Natural killer cell (primary cell): ENCODE data around the gene LDB2. TPM values are rescaled to one million over a fixed set of nuclear protein-coding genes. Genes with fewer than 3 reads are reported as not detected.

Experiments
- ATAC-seq, 3 donors: fragments of 150-1000 bp in 2 of 3; fragments of 200-7000 bp in 1 of 3; cut with Tn5 transposase; 1 replicate in 1 of 3; 2 replicates in 2 of 3; pipeline ENCODE4 v1.10.0; 2021; ENCODE audit warnings: mild to moderate bottlenecking in 2 of 3, moderate library complexity in 2 of 3
- DNase-seq, 2 donors: peaks; one replicate each; pipeline versions ENCODE4 v3.0.0 to v3.0.0-alpha.2; 2013 to 2021; ENCODE audit warnings: mixed read lengths in 1 of 2
- H3K27ac ChIP-seq: one replicate; pipeline ENCODE4 v1.5.1; 2013; ENCODE audit warnings: mild to moderate bottlenecking, low read length
- H3K27me3 ChIP-seq: one replicate; pipeline ENCODE4 v1.6.1; 2013; ENCODE audit warnings: low read length; ENCODE audit not compliant: control insufficient read depth, insufficient read depth
- H3K36me3 ChIP-seq: one replicate; pipeline ENCODE4 v1.6.1; 2013; ENCODE audit warnings: low read length; ENCODE audit not compliant: control insufficient read depth, insufficient read depth
- H3K4me1 ChIP-seq: one replicate; pipeline ENCODE4 v1.6.1; 2013; ENCODE audit warnings: low read length; ENCODE audit not compliant: control insufficient read depth, insufficient read depth
- H3K4me3 ChIP-seq: one replicate; pipeline ENCODE4 v1.5.1; 2013; ENCODE audit warnings: low read length
- H3K9me3 ChIP-seq: one replicate; pipeline ENCODE4 v1.6.1; 2013; ENCODE audit warnings: low read length; ENCODE audit not compliant: control insufficient read depth, insufficient read depth
- H3K27ac Mint-ChIP-seq, 2 donors: one replicate each; pipeline ENCODE4 v1.8.0; 2022; ENCODE audit warnings: mild to moderate bottlenecking in 2 of 2, mixed read lengths in 2 of 2, moderate library complexity in 1 of 2
- H3K27me3 Mint-ChIP-seq, 2 donors: one replicate each; pipeline ENCODE4 v1.8.0; 2022; ENCODE audit warnings: low read depth in 2 of 2, mixed read lengths in 2 of 2
- H3K36me3 Mint-ChIP-seq: one replicate; pipeline ENCODE4 v1.8.0; 2022; ENCODE audit warnings: mixed read lengths
- H3K4me1 Mint-ChIP-seq, 2 donors: one replicate each; pipeline ENCODE4 v1.8.0; 2022; ENCODE audit warnings: mixed read lengths in 2 of 2
- H3K4me3 Mint-ChIP-seq: one replicate; pipeline ENCODE4 v1.8.0; 2022; ENCODE audit warnings: mild to moderate bottlenecking, moderate library complexity, mixed read lengths
- H3K9me3 Mint-ChIP-seq, 2 donors: one replicate each; pipeline ENCODE4 v1.8.0; 2022; ENCODE audit warnings: mixed read lengths in 2 of 2
- CTCF ChIP-seq: fragments of 200-600 bp; IDR thresholded peaks from one replicate; pipeline ENCODE4 v1.8.0; 2022; ENCODE audit warnings: antibody characterized with exemption
- WGBS: methylation state at CpG from one replicate; pipeline ENCODE4 v1.1.7; 2013; ENCODE audit warnings: missing lambda C conversion rate; ENCODE audit not compliant: insufficient coverage; 5-methylcytosine and 5-hydroxymethylcytosine counted together
- intact Hi-C: fragments of 100-400 bp; cut with micrococcal nuclease; formaldehyde crosslinking; loops from one replicate; pipeline ENCODE4 v1.14.2; 2022
- total RNA-seq, 4 donors: library from RNA; stranded (reverse); fragments of 120-200 nt in 1 of 4; gene quantifications; one replicate each; pipeline versions ENCODE4 v1.2.3 to v1.2.4, GENCODE V29; 2013 to 2022

Gene LDB2
- total RNA-seq, 3 donors from 2014 or later (not counting 1 experiment from before 2014, with no cell fraction given) = 8.2 to 14.2 (median 13.6) TPM

DNA sequence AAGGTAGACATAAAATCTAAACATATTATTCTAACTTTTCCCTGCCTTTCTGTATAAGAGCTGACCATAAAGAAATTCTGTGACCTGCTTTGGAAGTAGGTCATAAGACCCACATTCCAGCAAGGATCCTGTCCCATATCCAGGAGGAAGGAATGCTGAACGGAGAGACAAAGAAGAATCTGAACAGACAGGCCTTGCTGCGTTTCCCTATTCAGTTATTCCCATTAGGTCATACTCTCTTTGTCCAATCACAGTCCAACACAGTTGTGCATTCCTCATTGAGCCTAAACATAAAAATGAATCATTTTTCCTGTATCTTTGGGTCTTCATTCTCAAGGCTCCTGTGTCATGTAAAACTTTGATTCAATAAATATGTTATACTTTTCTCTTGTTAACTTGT is 384.6 kb downstream of the LDB2 start:
- no peak overlapping the region for H3K27ac ChIP-seq
- Mint-ChIP-seq H3K36me3 (peaks cover 7% of the 10 kb centered on the region), H3K4me1 (no peaks in the 10 kb centered on the region), H3K9me3 (no peaks in the 10 kb centered on the region), H3K4me3 (no peak overlapping the region), H3K27ac (no peak overlapping the region), H3K27me3 (no peaks in the 10 kb centered on the region)
- ATAC-seq (no peak), DNase-seq (no peak)
- H3K9me3 ChIP-seq = peaks cover 5% of the 10 kb centered on the region
- intact Hi-C loops = no loop called here
- peaks cover 2% of the 10 kb centered on the region for H3K36me3 ChIP-seq
- no peak overlapping the region for H3K4me3 ChIP-seq
- H3K27me3 ChIP-seq = no peaks in the 10 kb centered on the region
- TF ChIP-seq CTCF = no peak
- no peaks in the 10 kb centered on the region for H3K4me1 ChIP-seq
- 79% methylated on average over 2 of the region's 2 CpGs for WGBS

DNA sequence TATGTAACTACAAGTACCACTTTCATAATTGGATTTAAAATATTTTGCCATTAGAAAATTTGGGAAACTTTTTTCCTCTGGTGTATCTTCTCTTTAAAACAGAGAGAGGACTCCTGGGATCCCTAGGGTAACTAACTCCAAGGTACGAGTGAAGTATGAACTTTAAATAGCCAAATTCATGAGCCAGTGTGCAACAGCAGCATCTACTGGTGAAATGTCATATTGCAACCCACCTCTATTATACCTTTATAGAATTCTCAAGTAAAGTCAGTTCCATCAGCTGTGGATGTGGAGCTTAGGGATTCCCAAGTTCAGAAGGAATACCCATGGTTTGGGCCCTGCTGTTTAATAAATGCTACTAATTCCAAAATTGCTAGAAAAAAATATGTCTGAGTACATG is 389.5 kb downstream of the LDB2 start:
- no peak for TF ChIP-seq CTCF
- Histone ChIP-seq H3K27me3 (no peaks in the 10 kb centered on the region), H3K9me3 (peaks cover 5% of the 10 kb centered on the region), H3K27ac (no peak overlapping the region), H3K4me3 (no peak overlapping the region), H3K4me1 (no peaks in the 10 kb centered on the region), H3K36me3 (peaks cover 2% of the 10 kb centered on the region)
- WGBS = 69% methylated on average over 1 of the region's 1 CpG
- no peaks in the 10 kb centered on the region for H3K27me3 Mint-ChIP-seq
- intact Hi-C loops = no loop called here
- H3K4me1 Mint-ChIP-seq = no peaks in the 10 kb centered on the region
- ATAC-seq (no peak), DNase-seq (no peak)
- no peak overlapping the region for H3K4me3 Mint-ChIP-seq
- H3K27ac Mint-ChIP-seq = no peak overlapping the region
- H3K36me3 Mint-ChIP-seq = peaks cover 7% of the 10 kb centered on the region
- no peaks in the 10 kb centered on the region for H3K9me3 Mint-ChIP-seq

DNA sequence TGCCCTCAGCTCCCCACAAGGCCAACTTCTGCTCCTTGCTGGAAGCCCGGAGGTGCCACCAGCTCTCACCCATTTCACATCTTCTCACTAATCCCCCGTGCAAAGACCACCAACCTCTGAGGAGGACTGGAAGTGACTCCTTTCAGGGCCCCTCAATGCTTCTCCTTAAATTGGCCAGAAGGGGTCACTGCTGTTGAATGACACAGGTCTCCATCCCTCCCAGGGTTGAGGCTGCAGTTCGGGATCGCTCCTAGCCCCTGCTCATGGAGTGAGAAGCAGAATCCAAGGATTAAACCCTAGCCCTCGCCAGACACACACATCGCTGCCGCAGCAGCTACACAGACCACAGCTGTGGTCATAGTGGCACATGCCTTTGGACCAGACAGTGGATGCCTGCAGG is 392.7 kb downstream of the LDB2 start:
- peaks cover 13% of the 10 kb centered on the region for H3K36me3 Mint-ChIP-seq
- H3K27ac Mint-ChIP-seq = no peak overlapping the region
- no peak overlapping the region for H3K4me3 Mint-ChIP-seq
- DNase-seq (no peak), ATAC-seq (peak in 1 of 3 donors; percentile 14)
- no peak overlapping the region for H3K27ac ChIP-seq
- peaks cover 9% of the 10 kb centered on the region for H3K9me3 ChIP-seq
- intact Hi-C loops = no loop called here
- TF ChIP-seq CTCF = no peak
- no peaks in the 10 kb centered on the region for H3K27me3 ChIP-seq
- H3K9me3 Mint-ChIP-seq = no peaks in the 10 kb centered on the region
- no peaks in the 10 kb centered on the region for H3K4me1 ChIP-seq
- H3K4me1 Mint-ChIP-seq = no peaks in the 10 kb centered on the region
- 83% methylated on average over 7 of the region's 7 CpGs for WGBS
- no peaks in the 10 kb centered on the region for H3K27me3 Mint-ChIP-seq
- H3K36me3 ChIP-seq = peaks cover 2% of the 10 kb centered on the region
- H3K4me3 ChIP-seq = no peak overlapping the region

DNA sequence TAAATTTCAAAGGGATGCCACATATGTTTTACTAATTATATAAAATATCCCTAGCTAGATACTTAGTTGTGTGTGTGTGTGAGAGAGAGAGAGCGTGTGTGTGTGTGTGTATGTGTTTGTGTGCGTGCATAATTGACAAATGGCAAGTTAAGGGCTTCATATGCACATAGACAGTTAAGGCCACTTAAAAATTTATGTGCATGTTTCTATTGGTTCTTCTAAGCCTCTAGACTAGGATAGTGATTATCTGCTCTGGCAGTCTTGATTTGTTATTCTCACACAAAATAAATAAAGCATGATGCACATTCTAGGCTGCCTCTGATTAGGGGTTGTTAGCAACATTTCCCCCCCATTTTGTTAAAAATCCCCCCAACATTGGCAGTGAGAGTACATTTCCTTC is 393.2 kb downstream of the LDB2 start:
- intact Hi-C loops = no loop called here
- no peaks in the 10 kb centered on the region for H3K27me3 ChIP-seq
- no peak for ATAC-seq
- no peak overlapping the region for H3K27ac ChIP-seq
- peaks cover 13% of the 10 kb centered on the region for H3K36me3 Mint-ChIP-seq
- H3K4me3 ChIP-seq = no peak overlapping the region
- no peaks in the 10 kb centered on the region for H3K4me1 Mint-ChIP-seq
- 67% methylated on average over 2 of the region's 2 CpGs for WGBS
- peaks cover 2% of the 10 kb centered on the region for H3K36me3 ChIP-seq
- peaks cover 9% of the 10 kb centered on the region for H3K9me3 ChIP-seq
- H3K27me3 Mint-ChIP-seq = no peaks in the 10 kb centered on the region
- no peak overlapping the region for H3K27ac Mint-ChIP-seq
- H3K4me1 ChIP-seq = no peaks in the 10 kb centered on the region
- TF ChIP-seq CTCF = no peak
- no peaks in the 10 kb centered on the region for H3K9me3 Mint-ChIP-seq
- no peak overlapping the region for H3K4me3 Mint-ChIP-seq
- DNase-seq = no peak
